Choroid plexus epithelial cell (primary cell): ENCODE results near the gene MTCL1.

ENCODE experiments used
- DNase-seq: peaks from one replicate; pipeline ENCODE4 v3.0.0-alpha.2; 2010; ENCODE audit warnings: low read depth
- H3K4me3 ChIP-seq: 2 replicates; pipeline ENCODE4 v1.5.1; 2011; ENCODE audit warnings: low read depth, mild to moderate bottlenecking, control low read depth, low read length, moderate library complexity
- CTCF ChIP-seq: conservative IDR thresholded peaks from 2 replicates; pipeline ENCODE4 v1.5.1; 2011; ENCODE audit warnings: low read depth, mild to moderate bottlenecking, control low read depth, inconsistent platforms, low read length, moderate library complexity

The MTCL1 gene

GRCh38 chr18:8806100-8806797 lies 100.9 kb downstream of the MTCL1 start:
- no peak overlapping the region for H3K4me3 ChIP-seq
- no peak for TF ChIP-seq CTCF
- no peak for DNase-seq

DNA sequence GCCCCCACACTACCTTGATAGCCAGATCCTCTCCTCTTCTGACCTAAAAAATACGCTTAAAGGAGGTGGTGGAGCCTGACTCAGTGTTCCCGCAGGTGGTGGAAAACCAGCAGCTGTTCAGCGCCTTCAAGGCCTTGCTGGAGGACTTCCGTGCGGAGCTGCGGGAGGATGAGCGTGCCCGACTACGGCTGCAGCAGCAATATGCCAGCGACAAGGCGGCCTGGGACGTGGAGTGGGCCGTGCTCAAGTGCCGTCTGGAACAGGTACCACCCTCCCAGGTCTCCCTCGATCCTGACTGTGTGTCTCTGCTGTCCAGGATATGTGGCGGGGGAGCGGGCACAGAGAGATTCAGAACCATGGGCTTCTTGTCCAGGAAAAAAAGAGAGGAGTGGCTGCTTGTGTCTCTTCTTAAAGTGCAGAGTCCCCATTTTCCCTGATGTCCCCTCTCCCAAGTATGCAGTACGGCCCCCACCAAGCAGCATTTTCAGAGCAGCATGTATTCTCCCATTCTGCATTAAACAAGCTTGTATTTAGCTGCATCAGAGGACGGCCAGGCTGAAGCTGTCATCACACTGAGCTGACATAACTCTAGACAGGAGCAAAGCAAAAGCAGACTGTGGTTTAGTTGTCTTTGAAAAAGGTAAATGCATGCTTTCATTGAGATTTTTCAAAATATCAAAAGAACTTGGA lies 101.6 kb downstream of the MTCL1 start:
- H3K4me3 ChIP-seq: no peak overlapping the region
- DNase-seq: no peak
- no peak for TF ChIP-seq CTCF

- DNase-seq: no peak
- no peak for TF ChIP-seq CTCF
- H3K4me3 ChIP-seq: no peak overlapping the region
Observed at GRCh38 chr18:8807488-8807805, 102.1 kb downstream of the MTCL1 start.

DNA sequence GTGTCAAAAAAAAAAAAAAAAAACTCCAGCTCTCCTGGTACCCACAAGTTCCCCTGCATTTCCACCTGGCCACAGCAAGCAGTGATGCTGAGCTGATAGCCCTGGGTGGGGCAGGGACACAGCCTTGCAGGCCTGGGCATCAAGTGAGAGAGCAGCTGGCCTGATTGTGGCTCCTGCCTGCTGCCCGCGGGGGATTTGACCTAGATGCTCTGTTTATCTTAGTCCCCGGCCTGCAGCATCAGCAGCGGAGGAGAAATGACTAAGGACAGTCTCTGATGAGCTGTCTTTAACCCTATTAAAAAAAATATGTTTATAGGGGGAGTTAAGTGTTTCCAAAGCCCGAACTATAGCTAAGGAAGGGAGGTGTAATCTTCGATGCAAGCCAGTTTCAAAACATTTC lies 102.6 kb downstream of the MTCL1 start:
- H3K4me3 ChIP-seq: no peak overlapping the region
- no peak for TF ChIP-seq CTCF
- DNase-seq: no peak

DNA sequence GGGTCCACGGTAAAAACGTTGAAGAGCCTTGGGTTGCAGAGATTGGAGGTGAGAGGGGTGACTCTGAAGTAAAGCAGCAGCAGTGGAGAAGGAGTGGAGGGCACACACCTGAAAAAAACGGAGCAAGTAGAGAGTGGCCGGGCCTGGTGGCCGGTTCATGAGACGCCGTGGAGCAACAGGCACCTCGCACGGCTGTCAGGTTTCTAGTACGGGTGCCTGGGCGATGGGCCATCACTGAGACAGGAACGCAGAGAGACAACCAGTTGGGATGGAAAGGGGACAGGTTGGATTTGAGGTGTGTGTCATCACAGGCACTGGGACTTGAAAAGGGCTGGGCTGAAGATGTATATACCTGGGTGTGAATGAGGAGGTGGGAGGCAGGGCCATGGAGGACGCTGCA lies 104.2 kb downstream of the MTCL1 start:
- DNase-seq: no peak
- no peak for TF ChIP-seq CTCF
- H3K4me3 ChIP-seq: no peak overlapping the region

DNA sequence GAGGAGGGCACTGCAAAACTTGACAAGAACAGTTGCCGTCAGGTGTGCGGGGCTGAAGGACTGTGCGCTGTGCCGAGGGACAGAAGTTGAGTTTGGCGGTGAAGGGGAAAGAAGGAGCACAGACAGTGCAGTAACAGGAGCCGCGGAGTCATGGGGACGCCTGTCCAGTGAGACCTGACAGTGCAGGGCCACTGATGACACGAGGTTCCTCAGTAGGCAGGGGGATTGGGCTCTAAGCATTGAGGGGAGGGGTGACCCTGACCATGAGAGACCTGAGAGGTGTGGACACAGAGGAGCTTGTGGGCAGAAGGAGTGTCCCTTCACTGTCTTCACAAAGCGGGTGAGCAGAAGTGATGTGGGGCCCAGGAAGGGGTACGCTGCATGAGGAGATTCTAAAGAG lies 104.8 kb downstream of the MTCL1 start:
- DNase-seq: no peak
- no peak for TF ChIP-seq CTCF
- H3K4me3 ChIP-seq: no peak overlapping the region

GRCh38 chr18:8811115-8811514 lies 105.8 kb downstream of the MTCL1 start:
- H3K4me3 ChIP-seq: no peak overlapping the region
- no peak for DNase-seq
- TF ChIP-seq CTCF: no peak
